Epithelial cell of esophagus (primary cell): Measurements from ENCODE around the gene INPP5B.
A peak's percentile ranks its signal among the peaks of the same experiment; 100 is the strongest.

Source experiments
- DNase-seq: peaks from one replicate; pipeline ENCODE4 v3.0.0; 2010; ENCODE audit warnings: low read depth
- H3K4me3 ChIP-seq: 2 replicates; pipeline ENCODE4 v1.5.1; 2011; ENCODE audit warnings: mild to moderate bottlenecking, low read length, control low read depth
- TF ChIP-seq, protein P1 (sequence below): IDR thresholded peaks from 2 replicates; pipeline ENCODE4 v1.5.1; 2011; ENCODE audit warnings: low read depth, mild to moderate bottlenecking, low read length, control low read depth, inconsistent platforms; ENCODE audit not compliant: insufficient read depth; ENCODE audit errors: missing control alignments

Gene INPP5B

GRCh38 chr1:37954316-37954971 is 7.6 kb upstream of the INPP5B start:
- no peak for DNase-seq
- TF ChIP-seq, protein P1, sequence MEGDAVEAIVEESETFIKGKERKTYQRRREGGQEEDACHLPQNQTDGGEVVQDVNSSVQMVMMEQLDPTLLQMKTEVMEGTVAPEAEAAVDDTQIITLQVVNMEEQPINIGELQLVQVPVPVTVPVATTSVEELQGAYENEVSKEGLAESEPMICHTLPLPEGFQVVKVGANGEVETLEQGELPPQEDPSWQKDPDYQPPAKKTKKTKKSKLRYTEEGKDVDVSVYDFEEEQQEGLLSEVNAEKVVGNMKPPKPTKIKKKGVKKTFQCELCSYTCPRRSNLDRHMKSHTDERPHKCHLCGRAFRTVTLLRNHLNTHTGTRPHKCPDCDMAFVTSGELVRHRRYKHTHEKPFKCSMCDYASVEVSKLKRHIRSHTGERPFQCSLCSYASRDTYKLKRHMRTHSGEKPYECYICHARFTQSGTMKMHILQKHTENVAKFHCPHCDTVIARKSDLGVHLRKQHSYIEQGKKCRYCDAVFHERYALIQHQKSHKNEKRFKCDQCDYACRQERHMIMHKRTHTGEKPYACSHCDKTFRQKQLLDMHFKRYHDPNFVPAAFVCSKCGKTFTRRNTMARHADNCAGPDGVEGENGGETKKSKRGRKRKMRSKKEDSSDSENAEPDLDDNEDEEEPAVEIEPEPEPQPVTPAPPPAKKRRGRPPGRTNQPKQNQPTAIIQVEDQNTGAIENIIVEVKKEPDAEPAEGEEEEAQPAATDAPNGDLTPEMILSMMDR: no peak
- no peak overlapping the region for H3K4me3 ChIP-seq

- TF ChIP-seq, protein P1: no peak
- peak; percentile 30 for DNase-seq
Observed at GRCh38 chr1:37952738-37953137, 5.9 kb upstream of the INPP5B start.

DNA sequence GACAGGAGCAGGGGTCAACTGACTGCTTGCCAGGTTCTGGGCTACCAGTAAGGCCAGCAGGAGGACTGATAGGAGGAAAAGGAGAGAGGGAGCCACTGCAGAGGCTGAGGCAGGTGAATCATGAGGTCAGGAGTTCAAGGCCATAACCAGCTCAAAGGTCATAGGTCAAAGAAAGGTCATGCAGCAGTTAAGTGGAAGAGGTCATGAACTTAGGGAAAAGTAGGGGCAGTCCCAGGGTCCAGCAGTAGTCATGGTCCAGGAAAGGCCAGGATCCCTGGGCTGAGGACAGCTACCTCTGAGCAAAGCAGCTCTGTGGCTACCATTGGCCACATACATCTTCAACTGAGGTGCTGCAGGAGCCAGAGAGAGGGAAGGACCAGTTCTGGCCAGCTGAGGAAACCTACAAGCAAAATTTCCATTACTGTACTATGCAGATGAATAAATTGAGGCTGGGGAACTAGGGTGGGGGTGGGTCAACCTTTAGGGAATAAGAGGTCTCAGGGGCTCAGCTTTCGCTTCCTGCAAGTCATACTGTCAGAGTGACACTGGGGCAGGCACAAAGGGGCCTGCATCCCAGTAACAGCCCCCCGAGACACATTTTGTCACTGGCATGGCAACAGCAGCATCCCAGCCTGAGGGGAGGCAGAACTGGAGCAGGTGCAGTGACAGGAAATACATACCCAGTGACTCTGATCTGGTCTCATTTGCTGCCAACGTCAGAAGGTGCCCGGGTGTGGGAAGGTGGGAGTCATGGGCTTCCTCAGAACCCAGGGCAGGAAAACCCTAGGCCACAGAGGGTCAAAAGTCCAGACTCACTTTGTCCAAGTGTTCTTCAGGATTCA is 5.2 kb upstream of the INPP5B start:
- H3K4me3 ChIP-seq: no peak overlapping the region
- TF ChIP-seq, protein P1: no peak
- no peak for DNase-seq

More at GRCh38 chr1:37952738-37953137, 5.9 kb upstream of the INPP5B start:
- no peak overlapping the region for H3K4me3 ChIP-seq

GRCh38 chr1:37951041-37951782 is 4.4 kb upstream of the INPP5B start:
- H3K4me3 ChIP-seq: no peak overlapping the region
- TF ChIP-seq, protein P1: no peak
- peak; percentile 39 for DNase-seq

DNA sequence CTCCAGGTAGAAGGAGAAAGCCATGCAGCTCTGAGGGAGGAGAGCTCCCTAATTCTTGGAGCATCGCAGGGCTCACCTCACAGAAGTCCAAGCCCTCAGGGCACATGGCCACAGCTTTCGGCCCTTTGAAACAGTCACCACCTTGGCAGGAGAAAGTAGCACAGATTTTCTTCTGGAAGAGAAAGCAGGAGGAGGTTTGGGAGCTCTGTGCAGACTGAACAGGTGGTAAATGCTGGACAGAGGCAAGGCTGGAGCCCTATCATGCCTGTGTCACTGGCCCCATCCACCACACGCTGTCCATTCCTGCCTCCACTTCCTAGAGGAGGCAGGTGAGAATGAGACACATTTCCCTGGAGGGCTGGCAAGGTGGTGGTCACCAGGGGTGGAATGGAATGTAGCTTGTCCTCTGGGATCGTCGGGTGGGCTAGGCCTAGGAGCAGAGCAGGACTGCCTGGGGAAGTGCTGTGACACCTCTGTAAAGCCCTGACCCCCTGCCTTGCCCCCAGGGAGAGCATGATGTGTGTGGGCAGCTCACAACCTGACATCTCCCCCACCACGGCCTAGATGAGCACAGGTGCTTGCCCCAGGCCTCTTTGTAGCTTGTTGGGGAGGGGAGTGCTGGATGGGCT is 2.8 kb upstream of the INPP5B start:
- TF ChIP-seq, protein P1: no peak
- H3K4me3 ChIP-seq: no peak overlapping the region
- DNase-seq: no peak

DNA sequence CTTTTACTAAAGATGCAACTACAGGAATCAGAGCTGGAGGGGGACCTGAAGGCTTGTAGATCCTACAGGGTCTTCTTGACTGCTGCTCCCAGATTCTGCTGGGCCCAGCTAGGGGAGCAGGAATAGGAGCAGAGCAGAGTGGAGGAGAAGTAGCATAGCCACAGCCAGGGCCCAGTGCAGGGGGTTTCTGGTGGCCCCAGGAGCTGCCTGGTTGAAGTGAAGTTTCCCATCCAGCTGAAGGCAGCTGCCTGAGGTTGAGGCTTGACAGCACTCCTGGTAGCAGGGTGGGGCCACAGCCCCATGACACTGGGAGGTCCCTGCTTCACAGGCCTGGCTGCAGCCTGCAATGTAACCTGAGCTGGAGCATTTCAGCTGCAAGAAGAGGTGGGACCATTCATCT is 2.0 kb upstream of the INPP5B start:
- TF ChIP-seq, protein P1: no peak
- no peak for DNase-seq
- H3K4me3 ChIP-seq: no peak overlapping the region
